ENCODE data around the gene TPM3. TPM values are rescaled to one million over a fixed set of nuclear protein-coding genes. Genes with fewer than 3 reads are reported as not detected.
A peak's percentile ranks its signal among the peaks of the same experiment; 100 is the strongest.

The TPM3 gene
- polyA plus RNA-seq, 3 donors = 418 to 1,159 (median 1,153) TPM

DNA sequence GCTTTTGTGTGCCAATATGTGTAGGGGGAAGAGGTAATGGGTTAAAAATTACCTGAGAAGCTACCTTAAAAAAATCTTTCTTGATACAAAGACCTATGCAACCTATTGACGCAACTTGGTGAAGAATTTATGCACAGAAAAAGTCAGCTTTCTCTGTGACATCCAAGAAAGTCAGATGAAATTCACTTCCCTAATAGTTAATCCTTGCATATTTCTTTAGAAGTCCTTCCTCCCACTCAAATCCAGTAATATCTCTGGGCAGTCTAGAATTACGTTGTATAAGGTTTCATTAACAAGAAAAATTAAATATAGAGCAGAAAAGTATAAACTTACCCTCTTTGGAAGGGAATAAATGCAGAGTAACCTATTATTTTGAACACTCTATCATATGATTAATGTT, 31.7 kb upstream of the TPM3 start:
- H3K4me1 ChIP-seq (ENCODE audit: control insufficient read depth in 1 of 2, insufficient read depth in 2 of 2, low read length in 2 of 2) = peaks cover 26 to 37% of the 10 kb centered on the region in 2 donors
- peak overlapping the region in 4 of 7 donors; percentile 18 to 75 (median 34) for H3K27ac Mint-ChIP-seq
- H3K4me3 ChIP-seq (replicated peaks in 1 of 3; ENCODE audit: low read depth in 2 of 3, low read length in 3 of 3) = no peak overlapping the region
- WGBS (ENCODE audit: insufficient coverage) = no CpG with 5 or more reads among the region's 2 CpGs
- peaks cover 23 to 48% of the 10 kb centered on the region in 2 donors for H3K36me3 ChIP-seq (replicated peaks in 1 of 2; ENCODE audit: control insufficient read depth in 1 of 2, insufficient read depth in 2 of 2, low read length in 2 of 2)
- peaks cover 48% of the 10 kb centered on the region for H4K20me1 ChIP-seq (ENCODE audit: insufficient read depth, low read length)
- H3K9me3 ChIP-seq (replicated peaks in 1 of 2; ENCODE audit: control insufficient read depth in 1 of 2, insufficient read depth in 1 of 2, low read length in 2 of 2) = no peaks in the 10 kb centered on the region
- peak overlapping the region in 1 of 2 donors; percentile 87 for H3K27ac ChIP-seq (ENCODE audit: low read depth in 1 of 2, low read length in 2 of 2)
- H3K4me2 ChIP-seq (replicated peaks; ENCODE audit: extremely low read depth, low read length, poor library complexity, severe bottlenecking) = no peak overlapping the region
- DNase-seq = no peak
- intact Hi-C loops (cut with micrococcal nuclease) = loop anchor here in 1 of 2 donors (5.0 kb wide), 3 partner anchors 41 to 334 kb away; partner anchors contain the start of genes HAX1 and UBE2Q1
- H3K4me3 Mint-ChIP-seq = no peak overlapping the region
- H3K9me3 Mint-ChIP-seq = no peaks in the 10 kb centered on the region
- peaks cover 0 to 4% (median 0%) of the 10 kb centered on the region in 3 donors for H3K27me3 Mint-ChIP-seq (ENCODE audit: low read depth in 3 of 3)
- no peaks in the 10 kb centered on the region for H3K27me3 ChIP-seq (ENCODE audit: control insufficient read depth in 2 of 2, insufficient read depth in 2 of 2, low read length in 2 of 2)
- H3K36me3 Mint-ChIP-seq = peaks cover 32 to 45% of the 10 kb centered on the region in 2 donors
- H3K9ac ChIP-seq (ENCODE audit: insufficient read depth, low read length, poor library complexity, severe bottlenecking) = no peak overlapping the region
- TF ChIP-seq, protein P1, sequence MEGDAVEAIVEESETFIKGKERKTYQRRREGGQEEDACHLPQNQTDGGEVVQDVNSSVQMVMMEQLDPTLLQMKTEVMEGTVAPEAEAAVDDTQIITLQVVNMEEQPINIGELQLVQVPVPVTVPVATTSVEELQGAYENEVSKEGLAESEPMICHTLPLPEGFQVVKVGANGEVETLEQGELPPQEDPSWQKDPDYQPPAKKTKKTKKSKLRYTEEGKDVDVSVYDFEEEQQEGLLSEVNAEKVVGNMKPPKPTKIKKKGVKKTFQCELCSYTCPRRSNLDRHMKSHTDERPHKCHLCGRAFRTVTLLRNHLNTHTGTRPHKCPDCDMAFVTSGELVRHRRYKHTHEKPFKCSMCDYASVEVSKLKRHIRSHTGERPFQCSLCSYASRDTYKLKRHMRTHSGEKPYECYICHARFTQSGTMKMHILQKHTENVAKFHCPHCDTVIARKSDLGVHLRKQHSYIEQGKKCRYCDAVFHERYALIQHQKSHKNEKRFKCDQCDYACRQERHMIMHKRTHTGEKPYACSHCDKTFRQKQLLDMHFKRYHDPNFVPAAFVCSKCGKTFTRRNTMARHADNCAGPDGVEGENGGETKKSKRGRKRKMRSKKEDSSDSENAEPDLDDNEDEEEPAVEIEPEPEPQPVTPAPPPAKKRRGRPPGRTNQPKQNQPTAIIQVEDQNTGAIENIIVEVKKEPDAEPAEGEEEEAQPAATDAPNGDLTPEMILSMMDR (IDR thresholded peaks at IDR 0.05) = no peak
- no peak overlapping the region for H2AFZ ChIP-seq (ENCODE audit: insufficient read depth, low read depth, low read length, poor library complexity, severe bottlenecking)
- peaks cover 50% of the 10 kb centered on the region for H3K4me1 Mint-ChIP-seq
- H3K79me2 ChIP-seq (ENCODE audit: insufficient read depth, low read length) = peaks cover 94% of the 10 kb centered on the region

DNA sequence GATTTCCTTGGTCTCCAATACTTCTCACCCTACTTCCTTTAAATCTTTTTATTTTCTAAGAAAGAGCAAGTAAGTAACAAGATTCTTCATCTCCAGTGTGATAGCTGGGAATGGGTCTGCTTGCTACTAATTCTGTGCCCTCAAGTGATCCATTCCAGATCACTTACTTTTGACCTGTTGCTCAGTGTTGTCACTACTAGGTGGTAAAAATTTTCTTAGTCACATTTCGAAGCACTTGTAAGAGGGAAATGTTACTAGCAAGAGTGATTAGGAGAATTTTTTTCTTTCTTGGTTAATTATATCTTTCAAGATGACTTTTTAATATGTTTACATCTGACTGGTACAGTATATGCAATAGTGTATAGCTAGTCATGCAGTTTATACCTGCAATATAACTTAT, 31.0 kb upstream of the TPM3 start:
- TF ChIP-seq, protein P1 (IDR thresholded peaks at IDR 0.05) = no peak
- Histone ChIP-seq H3K27ac (ENCODE audit: low read depth in 1 of 2, low read length in 2 of 2) (peak overlapping the region in 1 of 2 donors; percentile 87), H2AFZ (ENCODE audit: insufficient read depth, low read depth, low read length, poor library complexity, severe bottlenecking) (no peak overlapping the region), H4K20me1 (ENCODE audit: insufficient read depth, low read length) (peaks cover 42% of the 10 kb centered on the region), H3K4me2 (replicated peaks; ENCODE audit: extremely low read depth, low read length, poor library complexity, severe bottlenecking) (no peak overlapping the region), H3K9ac (ENCODE audit: insufficient read depth, low read length, poor library complexity, severe bottlenecking) (no peak overlapping the region), H3K4me3 (replicated peaks in 1 of 3; ENCODE audit: low read depth in 2 of 3, low read length in 3 of 3) (peak overlapping the region in 1 of 3 experiments; percentile 92), H3K4me1 (ENCODE audit: control insufficient read depth in 1 of 2, insufficient read depth in 2 of 2, low read length in 2 of 2) (peaks cover 31 to 43% of the 10 kb centered on the region in 2 donors), H3K36me3 (replicated peaks in 1 of 2; ENCODE audit: control insufficient read depth in 1 of 2, insufficient read depth in 2 of 2, low read length in 2 of 2) (peaks cover 22 to 48% of the 10 kb centered on the region in 2 donors), H3K27me3 (ENCODE audit: control insufficient read depth in 2 of 2, insufficient read depth in 2 of 2, low read length in 2 of 2) (no peaks in the 10 kb centered on the region), H3K79me2 (ENCODE audit: insufficient read depth, low read length) (peaks cover 96% of the 10 kb centered on the region), H3K9me3 (replicated peaks in 1 of 2; ENCODE audit: control insufficient read depth in 1 of 2, insufficient read depth in 1 of 2, low read length in 2 of 2) (no peaks in the 10 kb centered on the region)
- DNase-seq = no peak
- Mint-ChIP-seq H3K9me3 (no peaks in the 10 kb centered on the region), H3K4me1 (peaks cover 56% of the 10 kb centered on the region), H3K36me3 (peaks cover 34 to 46% of the 10 kb centered on the region in 2 donors), H3K27me3 (ENCODE audit: low read depth in 3 of 3) (peaks cover 0 to 5% (median 0%) of the 10 kb centered on the region in 3 donors), H3K27ac (peak overlapping the region in 2 of 7 donors; percentile 50 to 71), H3K4me3 (no peak overlapping the region)
- WGBS (ENCODE audit: insufficient coverage) = no CpG with 5 or more reads among the region's 1 CpG
- intact Hi-C loops (cut with micrococcal nuclease) = loop anchor here in 1 of 2 donors (5.0 kb wide), 3 partner anchors 41 to 334 kb away; partner anchors contain the start of genes HAX1 and UBE2Q1

All from CD14-positive monocyte (primary cell).